Measurements from ENCODE around the gene TBPL2. TPM values are rescaled to one million over a fixed set of nuclear protein-coding genes. Genes with fewer than 3 reads are reported as not detected.

Gene TBPL2
- total and polyA plus RNA-seq, 2 of the 13 experiments (the other 11 are each of a cell fraction or from before 2014, with no cell fraction given): not detected

DNA sequence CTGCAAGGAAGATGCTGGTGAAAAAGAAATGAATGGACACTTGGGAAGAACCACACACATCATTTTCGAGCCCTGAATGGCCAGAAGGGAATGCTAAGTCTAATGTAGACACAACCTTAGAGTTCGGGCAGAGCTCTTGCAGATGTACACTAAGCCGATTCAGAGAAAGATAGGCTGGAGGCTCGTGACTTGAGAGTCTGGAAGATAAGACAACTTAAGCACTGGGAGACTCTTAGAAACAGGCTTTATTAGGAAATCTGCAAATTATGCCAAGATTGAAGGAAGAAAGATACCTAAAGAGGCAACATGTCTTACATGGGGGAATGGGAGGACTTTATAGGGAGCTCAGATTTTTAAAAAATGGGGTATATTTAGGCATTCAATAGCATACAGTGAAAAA lies 13.5 kb downstream of the TBPL2 start (continued):
- no peak for TF ChIP-seq ZNF710 (CRISPR knock-in tag; IDR thresholded peaks at IDR 0.05; ENCODE audit: borderline replicate concordance)
- TF ChIP-seq, protein P1, sequence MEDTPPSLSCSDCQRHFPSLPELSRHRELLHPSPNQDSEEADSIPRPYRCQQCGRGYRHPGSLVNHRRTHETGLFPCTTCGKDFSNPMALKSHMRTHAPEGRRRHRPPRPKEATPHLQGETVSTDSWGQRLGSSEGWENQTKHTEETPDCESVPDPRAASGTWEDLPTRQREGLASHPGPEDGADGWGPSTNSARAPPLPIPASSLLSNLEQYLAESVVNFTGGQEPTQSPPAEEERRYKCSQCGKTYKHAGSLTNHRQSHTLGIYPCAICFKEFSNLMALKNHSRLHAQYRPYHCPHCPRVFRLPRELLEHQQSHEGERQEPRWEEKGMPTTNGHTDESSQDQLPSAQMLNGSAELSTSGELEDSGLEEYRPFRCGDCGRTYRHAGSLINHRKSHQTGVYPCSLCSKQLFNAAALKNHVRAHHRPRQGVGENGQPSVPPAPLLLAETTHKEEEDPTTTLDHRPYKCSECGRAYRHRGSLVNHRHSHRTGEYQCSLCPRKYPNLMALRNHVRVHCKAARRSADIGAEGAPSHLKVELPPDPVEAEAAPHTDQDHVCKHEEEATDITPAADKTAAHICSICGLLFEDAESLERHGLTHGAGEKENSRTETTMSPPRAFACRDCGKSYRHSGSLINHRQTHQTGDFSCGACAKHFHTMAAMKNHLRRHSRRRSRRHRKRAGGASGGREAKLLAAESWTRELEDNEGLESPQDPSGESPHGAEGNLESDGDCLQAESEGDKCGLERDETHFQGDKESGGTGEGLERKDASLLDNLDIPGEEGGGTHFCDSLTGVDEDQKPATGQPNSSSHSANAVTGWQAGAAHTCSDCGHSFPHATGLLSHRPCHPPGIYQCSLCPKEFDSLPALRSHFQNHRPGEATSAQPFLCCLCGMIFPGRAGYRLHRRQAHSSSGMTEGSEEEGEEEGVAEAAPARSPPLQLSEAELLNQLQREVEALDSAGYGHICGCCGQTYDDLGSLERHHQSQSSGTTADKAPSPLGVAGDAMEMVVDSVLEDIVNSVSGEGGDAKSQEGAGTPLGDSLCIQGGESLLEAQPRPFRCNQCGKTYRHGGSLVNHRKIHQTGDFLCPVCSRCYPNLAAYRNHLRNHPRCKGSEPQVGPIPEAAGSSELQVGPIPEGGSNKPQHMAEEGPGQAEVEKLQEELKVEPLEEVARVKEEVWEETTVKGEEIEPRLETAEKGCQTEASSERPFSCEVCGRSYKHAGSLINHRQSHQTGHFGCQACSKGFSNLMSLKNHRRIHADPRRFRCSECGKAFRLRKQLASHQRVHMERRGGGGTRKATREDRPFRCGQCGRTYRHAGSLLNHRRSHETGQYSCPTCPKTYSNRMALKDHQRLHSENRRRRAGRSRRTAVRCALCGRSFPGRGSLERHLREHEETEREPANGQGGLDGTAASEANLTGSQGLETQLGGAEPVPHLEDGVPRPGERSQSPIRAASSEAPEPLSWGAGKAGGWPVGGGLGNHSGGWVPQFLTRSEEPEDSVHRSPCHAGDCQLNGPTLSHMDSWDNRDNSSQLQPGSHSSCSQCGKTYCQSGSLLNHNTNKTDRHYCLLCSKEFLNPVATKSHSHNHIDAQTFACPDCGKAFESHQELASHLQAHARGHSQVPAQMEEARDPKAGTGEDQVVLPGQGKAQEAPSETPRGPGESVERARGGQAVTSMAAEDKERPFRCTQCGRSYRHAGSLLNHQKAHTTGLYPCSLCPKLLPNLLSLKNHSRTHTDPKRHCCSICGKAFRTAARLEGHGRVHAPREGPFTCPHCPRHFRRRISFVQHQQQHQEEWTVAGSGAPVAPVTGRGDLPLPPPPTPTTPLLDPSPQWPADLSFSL (CRISPR knock-in tag; IDR thresholded peaks at IDR 0.05): no peak

GRCh38 chr14:55425091-55425490 lies 15.3 kb downstream of the TBPL2 start:
- no TSS peak for BruUV-seq (replicated peaks)
- FAIRE-seq: peak; percentile 51

More at GRCh38 chr14:55425091-55425490, 15.3 kb downstream of the TBPL2 start:
- Histone ChIP-seq H3K9ac (ENCODE audit: insufficient read depth, low read depth, low read length) (no peak overlapping the region), H3K27ac (ENCODE audit: extremely low read length, insufficient read depth, low read length) (no peak overlapping the region), H3K4me1 (ENCODE audit: insufficient read depth, low read length) (peaks cover 2% of the 10 kb centered on the region; the same call in 1 of the 2 replicates), H3K9me3 (ENCODE audit: low read length) (no peaks in the 10 kb centered on the region), H4K20me1 (ENCODE audit: insufficient read depth, low read length) (no peaks in the 10 kb centered on the region), H3K4me3 (replicated peaks in 1 of 3; ENCODE audit: insufficient read depth in 1 of 3, low read depth in 2 of 3, low read length in 3 of 3) (no peak overlapping the region), H3K79me2 (ENCODE audit: insufficient read depth, low read length) (no peaks in the 10 kb centered on the region), H3K27me3 (ENCODE audit: control insufficient read depth in 1 of 2, insufficient read depth in 2 of 2, low read length in 2 of 2) (no peaks in the 10 kb centered on the region), H3K36me3 (replicated peaks in 1 of 2; ENCODE audit: control insufficient read depth in 1 of 2, insufficient read depth in 2 of 2, low read length in 2 of 2) (no peaks in the 10 kb centered on the region), H2AFZ (ENCODE audit: low read length) (no peak overlapping the region), H3K4me2 (ENCODE audit: low read depth, low read length) (no peak overlapping the region)
- WGBS (ENCODE audit: low lambda C conversion rate): 0% methylated on average over 1 of the region's 1 CpG
- CTCF ChIA-PET (ENCODE audit: low intra/inter-chr PET ratio, low total read pairs): no interaction called here
- peak; percentile 23; the same call in 1 of the 2 replicates for TF ChIP-seq STAG1 (CRISPR knock-in tag; IDR thresholded peaks at IDR 0.05)
- TF ChIP-seq ATF7 (IDR thresholded peaks at IDR 0.05): no peak
- no peak for TF ChIP-seq ATF7 (CRISPR knock-in tag; IDR thresholded peaks at IDR 0.05)
- TF ChIP-seq, protein P2, sequence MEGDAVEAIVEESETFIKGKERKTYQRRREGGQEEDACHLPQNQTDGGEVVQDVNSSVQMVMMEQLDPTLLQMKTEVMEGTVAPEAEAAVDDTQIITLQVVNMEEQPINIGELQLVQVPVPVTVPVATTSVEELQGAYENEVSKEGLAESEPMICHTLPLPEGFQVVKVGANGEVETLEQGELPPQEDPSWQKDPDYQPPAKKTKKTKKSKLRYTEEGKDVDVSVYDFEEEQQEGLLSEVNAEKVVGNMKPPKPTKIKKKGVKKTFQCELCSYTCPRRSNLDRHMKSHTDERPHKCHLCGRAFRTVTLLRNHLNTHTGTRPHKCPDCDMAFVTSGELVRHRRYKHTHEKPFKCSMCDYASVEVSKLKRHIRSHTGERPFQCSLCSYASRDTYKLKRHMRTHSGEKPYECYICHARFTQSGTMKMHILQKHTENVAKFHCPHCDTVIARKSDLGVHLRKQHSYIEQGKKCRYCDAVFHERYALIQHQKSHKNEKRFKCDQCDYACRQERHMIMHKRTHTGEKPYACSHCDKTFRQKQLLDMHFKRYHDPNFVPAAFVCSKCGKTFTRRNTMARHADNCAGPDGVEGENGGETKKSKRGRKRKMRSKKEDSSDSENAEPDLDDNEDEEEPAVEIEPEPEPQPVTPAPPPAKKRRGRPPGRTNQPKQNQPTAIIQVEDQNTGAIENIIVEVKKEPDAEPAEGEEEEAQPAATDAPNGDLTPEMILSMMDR (CRISPR knock-in tag; IDR thresholded peaks at IDR 0.05): peak; percentile 47
- in situ Hi-C loops (cut with HindIII; ENCODE audit: extremely low pct_ligation_motif_present, low pct_unique_long_range_greater_than_20kb) (loop anchor here (25.0 kb wide), 1 partner anchor 237 kb away; no protein-coding TSS in a partner anchor), intact Hi-C loops (cut with micrococcal nuclease; ENCODE audit: unreplicated experiment) (no loop called here)
- no peak for DNase-seq (ENCODE audit: low spot score)
- POLR2A ChIA-PET: no interaction called here
- ATAC-seq: peak; percentile 77

Data from HepG2 (cell line).